B cell (primary cell): ENCODE data around the gene RAI1. TPM values are rescaled to one million over a fixed set of nuclear protein-coding genes. Genes with fewer than 3 reads are reported as not detected.

Source experiments
- ATAC-seq: fragments of 200-7000 bp; cut with Tn5 transposase; one replicate; pipeline ENCODE4 v1.10.0; 2021; ENCODE audit warnings: low read depth, mild to moderate bottlenecking, moderate number of reproducible peaks, moderate library complexity
- CTCF ChIA-PET: fragments of 350-600 bp; sonication (Branson Sonifier 250); formaldehyde crosslinking; loops from one replicate; lab custom pipeline; 2021; ENCODE audit warnings: antibody characterized with exemption, inconsistent platforms; lab: Charles Lee
- POLR2A ChIA-PET: fragments of 350-600 bp; sonication (Branson Sonifier 250); formaldehyde crosslinking; loops from one replicate; lab custom pipeline; 2021; ENCODE audit warnings: antibody characterized with exemption; lab: Charles Lee
- DNase-seq: peaks from one replicate; pipeline ENCODE4 v3.0.0; 2013
- H2AFZ ChIP-seq: 2 replicates; pipeline ENCODE4 v1.6.1; 2012; ENCODE audit warnings: mild to moderate bottlenecking, low read depth, low read length; ENCODE audit not compliant: insufficient read depth, poor library complexity, severe bottlenecking
- H3K27ac ChIP-seq, 2 donors: 1 replicate in 1 of 2; 2 replicates in 1 of 2; pipeline ENCODE4 v1.5.1; 2012 to 2013; ENCODE audit warnings: low read length in 2 of 2, mild to moderate bottlenecking in 2 of 2, moderate library complexity in 1 of 2
- H3K27me3 ChIP-seq, 4 experiments: fragments of 200-600 bp in 1 of 4; sonication (generic) in 1 of 4; replicated peaks in 1 of 4; 1 replicate in 2 of 4; 2 replicates in 2 of 4; pipeline versions ENCODE4 v1.6.1 to v1.7.0; 2013 to 2016; ENCODE audit warnings: low read length in 3 of 4, mild to moderate bottlenecking in 2 of 4, mixed read lengths in 1 of 4, moderate library complexity in 1 of 4; ENCODE audit not compliant: insufficient read depth in 4 of 4, control insufficient read depth in 3 of 4; ENCODE audit errors: control extremely low read depth in 1 of 4
- H3K36me3 ChIP-seq, 2 experiments: replicated peaks in 1 of 2; 1 replicate in 1 of 2; 2 replicates in 1 of 2; pipeline versions ENCODE4 v1.6.1 to v1.7.1; 2013; ENCODE audit warnings: low read length in 1 of 2; ENCODE audit not compliant: insufficient read depth in 2 of 2, control insufficient read depth in 1 of 2; ENCODE audit errors: control extremely low read depth in 1 of 2, extremely low read depth in 1 of 2
- H3K4me1 ChIP-seq, 2 donors: fragments of 200-600 bp in 1 of 2; sonication (generic) in 1 of 2; 1 replicate in 1 of 2; 2 replicates in 1 of 2; pipeline versions ENCODE4 v1.5.1 to v1.6.1; 2013 to 2017; ENCODE audit warnings: low read length in 2 of 2; ENCODE audit not compliant: control insufficient read depth in 2 of 2, insufficient read depth in 2 of 2
- H3K4me2 ChIP-seq: replicated peaks from 2 replicates; pipeline ENCODE3; 2012; ENCODE audit warnings: mild to moderate bottlenecking, low read depth, low read length; ENCODE audit not compliant: poor library complexity, severe bottlenecking
- H3K4me3 ChIP-seq, 5 experiments: fragments of 200-600 bp in 1 of 5; sonication (generic) in 1 of 5; 1 replicate in 3 of 5; 2 replicates in 2 of 5; pipeline versions ENCODE4 v1.5.1 to v1.7.0; 2011 to 2016; ENCODE audit warnings: low read length in 4 of 5, mild to moderate bottlenecking in 4 of 5, low read depth in 2 of 5, control low read depth in 1 of 5, moderate library complexity in 1 of 5; ENCODE audit not compliant: insufficient read depth in 1 of 5; ENCODE audit errors: control extremely low read depth in 1 of 5, extremely low read depth in 1 of 5
- H3K79me2 ChIP-seq: fragments of 200-600 bp; sonication (generic); one replicate; pipeline ENCODE4 v1.6.0; 2016; ENCODE audit warnings: low read length; ENCODE audit not compliant: control insufficient read depth, insufficient read depth
- H3K9ac ChIP-seq: fragments of 200-600 bp; sonication (generic); 2 replicates; pipeline ENCODE4 v1.6.1; 2017; ENCODE audit warnings: mild to moderate bottlenecking, low read length, moderate library complexity
- H3K9me3 ChIP-seq, 3 donors: one replicate each; pipeline versions ENCODE4 v1.6.1 to v1.7.1; 2013; ENCODE audit warnings: low read length in 2 of 3; ENCODE audit not compliant: control insufficient read depth in 2 of 3, insufficient read depth in 1 of 3; ENCODE audit errors: control extremely low read depth in 1 of 3
- H4K20me1 ChIP-seq: 2 replicates; pipeline ENCODE4 v1.6.0; 2012; ENCODE audit warnings: mild to moderate bottlenecking, low read length; ENCODE audit not compliant: insufficient read depth, control insufficient read depth, poor library complexity, severe bottlenecking
- H3K27ac Mint-ChIP-seq: one replicate; pipeline ENCODE4 v1.8.0; 2021; ENCODE audit warnings: mixed read lengths
- H3K27me3 Mint-ChIP-seq: one replicate; pipeline ENCODE4 v1.8.0; 2021; ENCODE audit warnings: mixed read lengths
- H3K4me1 Mint-ChIP-seq: one replicate; pipeline ENCODE4 v1.8.0; 2021; ENCODE audit warnings: mixed read lengths
- H3K4me3 Mint-ChIP-seq: one replicate; pipeline ENCODE4 v1.8.0; 2021; ENCODE audit warnings: mixed read lengths
- H3K9me3 Mint-ChIP-seq: one replicate; pipeline ENCODE4 v1.8.0; 2022; ENCODE audit warnings: mixed read lengths; ENCODE audit not compliant: insufficient read depth
- CTCF ChIP-seq: fragments of 200-600 bp; IDR thresholded peaks from one replicate; pipeline ENCODE4 v1.8.0; 2022; ENCODE audit warnings: antibody characterized with exemption, mild to moderate bottlenecking
- EZH2 ChIP-seq: IDR thresholded peaks from 2 replicates; pipeline ENCODE4 v1.6.1; 2012; ENCODE audit warnings: borderline replicate concordance, low read depth, mild to moderate bottlenecking, moderate library complexity, low read length; ENCODE audit not compliant: insufficient read depth, poor library complexity, severe bottlenecking
- whole genome bisulfite sequencing: methylation state at CpG from one replicate; pipeline ENCODE4 v1.1.5; 2013; ENCODE audit warnings: missing lambda C conversion rate; ENCODE audit not compliant: insufficient coverage; 5-methylcytosine and 5-hydroxymethylcytosine counted together
- intact Hi-C: fragments of 100-400 bp; cut with micrococcal nuclease; formaldehyde crosslinking; loops from one replicate; pipeline ENCODE4 v1.10.0; 2022
- polyA plus RNA-seq: library from polyadenylated mRNA; depleted of rRNA; stranded (reverse); fragments of >200 nt; gene quantifications from 2 replicates; pipeline ENCODE4 v1.2.3, GENCODE V29; 2012
- total RNA-seq, 2 donors: library from RNA; stranded (reverse); fragments of 120-200 nt in 1 of 2; gene quantifications; 1 replicate in 1 of 2; 2 replicates in 1 of 2; pipeline versions ENCODE4 v1.2.3 to v1.2.4, GENCODE V29; 2013 to 2022

Gene RAI1
- total and polyA plus RNA-seq, 2 donors (not counting 1 experiment from before 2014, with no cell fraction given), result 4.7 to 34.0 TPM

GRCh38 chr17:17809531-17810083, 128.3 kb downstream of the RAI1 start:
- peaks cover 0 to 14% of the 10 kb centered on the region in 2 experiments for H3K36me3 ChIP-seq
- H2AFZ ChIP-seq, result no peak overlapping the region
- no peak overlapping the region for H3K27ac ChIP-seq
- H3K4me3 Mint-ChIP-seq, result no peak overlapping the region
- CTCF ChIA-PET, result interaction anchor here (1.4 to 1.8 kb wide), 2 partner anchors 51 to 110 kb away, joined by 6 to 8 read pairs; no protein-coding TSS in a partner anchor
- no peaks in the 10 kb centered on the region for H3K9me3 ChIP-seq
- H3K27me3 Mint-ChIP-seq, result no peaks in the 10 kb centered on the region
- peaks cover 7% of the 10 kb centered on the region for H3K4me1 Mint-ChIP-seq
- WGBS, result 94% methylated on average over 49 of the region's 52 CpGs
- H3K4me1 ChIP-seq, result peaks cover 0 to 9% of the 10 kb centered on the region in 2 donors
- H3K27ac Mint-ChIP-seq, result no peak overlapping the region
- no peaks in the 10 kb centered on the region for H3K9me3 Mint-ChIP-seq
- POLR2A ChIA-PET, result interaction anchor here (1.0 kb wide), 1 partner anchor 126 kb away, joined by 3 read pairs; no protein-coding TSS in a partner anchor
- H3K9ac ChIP-seq, result no peak overlapping the region
- no peak overlapping the region for H3K4me2 ChIP-seq
- TF ChIP-seq CTCF (no peak), EZH2 (no peak)
- DNase-seq (no peak), ATAC-seq (no peak)
- no peak overlapping the region for H3K4me3 ChIP-seq
- no peaks in the 10 kb centered on the region for H3K79me2 ChIP-seq
- H3K27me3 ChIP-seq, result no peaks in the 10 kb centered on the region
- peaks cover 14% of the 10 kb centered on the region for H4K20me1 ChIP-seq
- intact Hi-C loops, result no loop called here

GRCh38 chr17:17810084-17810894, 129.0 kb downstream of the RAI1 start:
- DNase-seq (no peak), ATAC-seq (no peak)
- no peaks in the 10 kb centered on the region for H3K27me3 ChIP-seq
- peaks cover 0 to 9% of the 10 kb centered on the region in 2 donors for H3K4me1 ChIP-seq
- H3K4me1 Mint-ChIP-seq, result peaks cover 7% of the 10 kb centered on the region
- H3K9me3 Mint-ChIP-seq, result no peaks in the 10 kb centered on the region
- no peak overlapping the region for H2AFZ ChIP-seq
- WGBS, result 96% methylated on average over 52 of the region's 68 CpGs
- POLR2A ChIA-PET, result interaction anchor here (1.0 kb wide), 1 partner anchor 127 kb away, joined by 3 read pairs; no protein-coding TSS in a partner anchor
- peaks cover 14% of the 10 kb centered on the region for H4K20me1 ChIP-seq
- no peak overlapping the region for H3K4me3 Mint-ChIP-seq
- CTCF ChIA-PET, result interaction anchor here (0.6 to 6.4 kb wide), 10 partner anchors 15 to 130 kb away, joined by 3 to 109 read pairs (median 12); partner anchors contain the start of gene RAI1
- TF ChIP-seq CTCF (no peak), EZH2 (no peak)
- H3K9ac ChIP-seq, result no peak overlapping the region
- H3K9me3 ChIP-seq, result no peaks in the 10 kb centered on the region
- H3K27me3 Mint-ChIP-seq, result no peaks in the 10 kb centered on the region
- H3K79me2 ChIP-seq, result no peaks in the 10 kb centered on the region
- intact Hi-C loops, result no loop called here
- peaks cover 0 to 18% of the 10 kb centered on the region in 2 experiments for H3K36me3 ChIP-seq
- no peak overlapping the region for H3K27ac ChIP-seq
- H3K27ac Mint-ChIP-seq, result no peak overlapping the region
- no peak overlapping the region for H3K4me2 ChIP-seq
- H3K4me3 ChIP-seq, result no peak overlapping the region
